ENCODE results near the gene MSS51.

Gene MSS51

DNA sequence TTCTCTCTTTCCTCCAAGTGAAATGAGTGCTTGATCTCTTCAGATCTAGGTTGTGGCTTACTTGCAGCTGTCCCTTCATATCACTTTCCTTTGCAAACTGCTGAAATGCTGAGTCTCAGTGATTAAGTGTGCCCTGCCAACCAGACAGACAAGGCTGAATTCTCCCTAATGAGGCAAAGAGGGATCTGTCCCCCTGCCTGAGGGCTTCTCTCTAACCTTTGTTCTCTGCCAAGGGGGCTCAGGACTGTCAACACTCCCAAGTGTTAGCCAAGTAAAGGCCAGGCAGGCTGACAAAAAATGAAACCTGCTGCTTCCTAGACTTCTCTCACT, at the start of gene MSS51:
MSS51 (minus strand) TSS at position 24 of the 330 bp plus-strand sequence. CDS start 5,277 bp downstream, outside the sequence.
- no peak for DNase-seq

DNA sequence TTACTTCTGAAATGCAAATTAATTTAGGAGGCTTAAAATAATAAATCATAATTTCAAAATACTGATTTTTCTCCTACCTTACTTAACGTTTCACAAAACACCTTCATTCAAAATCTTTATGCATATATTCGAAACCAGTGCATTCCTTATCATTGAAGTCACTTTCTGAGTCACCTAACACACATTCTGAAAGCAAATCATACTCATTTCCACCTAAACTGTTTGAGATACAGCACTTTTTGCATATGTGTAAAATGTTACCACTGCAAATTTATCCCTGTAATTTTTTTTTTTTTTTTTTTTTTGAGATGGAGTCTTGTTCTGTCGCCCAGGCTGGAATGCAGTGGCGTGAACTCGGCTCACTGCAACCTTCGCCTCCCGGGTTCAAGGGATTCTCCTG, 46.8 kb upstream of the MSS51 start:
- no peak for DNase-seq

DNA sequence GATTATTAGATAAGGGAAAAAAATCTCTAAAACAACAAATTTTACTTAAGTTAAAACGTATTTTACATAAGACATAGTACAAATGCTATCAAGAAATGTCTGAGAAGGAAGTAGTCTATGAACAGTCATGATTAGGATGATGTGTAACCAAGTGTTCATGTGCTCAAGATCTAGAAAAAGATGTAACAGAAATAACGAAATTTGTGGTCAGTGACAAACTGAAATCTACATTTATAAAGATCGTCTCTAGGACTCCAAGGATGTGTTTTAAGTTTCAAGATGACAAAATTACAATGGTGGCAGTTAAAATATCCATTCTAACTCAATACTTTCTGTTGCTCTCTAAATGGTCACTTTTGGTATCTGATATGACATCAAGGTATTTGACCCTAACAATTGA, 45.3 kb upstream of the MSS51 start:
- DNase-seq: no peak

DNA sequence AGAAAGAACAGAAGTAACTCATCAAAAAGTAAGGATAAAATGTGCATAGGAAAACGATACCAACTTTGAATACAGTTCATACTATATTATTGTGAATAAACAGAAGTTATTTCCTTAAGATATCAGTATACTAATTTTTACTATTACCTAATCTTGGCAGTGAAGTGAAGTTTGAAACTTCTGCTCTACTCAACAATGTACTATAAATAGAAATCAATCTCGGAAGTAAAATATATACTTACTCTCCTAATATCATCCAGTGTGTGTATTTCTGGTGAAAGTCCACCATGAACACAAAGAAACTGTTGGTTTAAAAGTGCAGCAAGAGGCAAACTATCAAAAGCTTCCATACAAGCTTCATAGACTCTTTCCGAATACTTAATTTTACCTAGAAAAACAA, 37.9 kb upstream of the MSS51 start:
- no peak for DNase-seq

DNA sequence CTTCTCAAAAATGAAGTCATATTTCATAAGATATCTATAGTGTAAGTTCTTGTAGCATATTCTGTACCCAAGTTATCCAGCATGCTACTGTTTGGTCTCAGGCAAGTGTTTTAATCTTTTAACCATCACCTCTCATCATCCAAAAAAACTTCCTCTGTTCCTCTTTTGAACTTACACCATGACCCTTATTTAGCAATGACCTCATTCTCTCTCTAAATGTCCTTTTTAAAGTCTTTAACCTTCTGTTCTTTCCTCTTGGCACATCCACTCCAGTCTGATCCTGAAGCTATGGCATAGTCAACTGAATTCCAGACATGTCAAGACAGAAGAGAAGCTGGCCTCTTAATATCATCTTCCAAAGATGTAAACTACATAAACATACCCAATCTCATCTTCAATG, 36.2 kb upstream of the MSS51 start:
- DNase-seq: no peak

DNA sequence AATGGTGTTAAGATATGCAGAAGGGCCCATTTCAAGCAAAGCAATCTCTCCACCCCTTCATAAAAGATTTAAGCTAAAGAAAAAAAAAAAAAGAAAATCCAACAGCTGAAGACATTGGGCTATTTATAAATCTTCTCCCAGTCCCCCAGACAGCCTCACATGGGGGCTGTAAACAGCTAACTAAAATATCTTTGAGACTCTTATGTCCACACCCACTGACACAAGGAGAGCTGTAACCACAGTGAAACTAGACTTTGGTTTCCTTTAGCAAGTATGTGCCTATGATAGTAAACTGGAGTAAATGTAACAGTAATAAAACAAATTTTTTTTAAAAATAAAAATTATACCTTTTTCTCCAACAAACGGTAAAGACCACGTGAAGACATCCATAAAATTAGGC, 33.8 kb upstream of the MSS51 start:
- no peak for DNase-seq

DNA sequence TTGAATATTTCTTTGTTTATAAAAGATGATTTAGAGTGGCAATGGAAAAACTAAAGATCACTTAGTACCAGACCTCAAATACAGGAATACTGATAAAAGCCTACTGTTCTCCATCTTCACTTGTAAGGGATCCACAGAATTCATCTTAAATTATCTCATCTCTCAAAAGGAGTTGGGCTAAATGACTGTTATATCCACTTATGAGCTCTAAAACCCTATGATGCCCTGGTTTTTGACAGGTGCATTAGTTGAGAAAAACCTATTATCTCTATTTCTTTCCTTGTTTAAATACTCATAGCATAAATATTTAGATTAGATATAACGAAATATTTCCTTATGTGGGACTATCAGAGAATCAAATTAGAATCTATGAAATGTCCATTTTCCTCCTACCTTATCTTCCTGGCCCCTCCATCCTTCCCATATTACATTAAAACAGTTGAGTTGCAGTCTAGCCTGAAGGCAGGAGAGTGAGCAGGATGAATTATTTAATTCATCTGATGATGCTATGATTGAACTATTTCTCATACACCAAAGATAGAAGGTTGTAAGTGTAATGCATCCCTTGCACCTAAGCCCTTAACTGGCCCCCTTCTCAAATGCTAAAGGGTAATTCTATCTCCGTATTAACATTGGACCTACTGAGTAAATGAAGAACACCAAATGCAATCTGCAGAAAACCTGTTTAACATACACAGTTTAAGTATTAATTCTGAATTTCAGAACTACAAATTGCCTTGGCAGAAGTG, 32.8 kb upstream of the MSS51 start:
- DNase-seq: no peak

DNA sequence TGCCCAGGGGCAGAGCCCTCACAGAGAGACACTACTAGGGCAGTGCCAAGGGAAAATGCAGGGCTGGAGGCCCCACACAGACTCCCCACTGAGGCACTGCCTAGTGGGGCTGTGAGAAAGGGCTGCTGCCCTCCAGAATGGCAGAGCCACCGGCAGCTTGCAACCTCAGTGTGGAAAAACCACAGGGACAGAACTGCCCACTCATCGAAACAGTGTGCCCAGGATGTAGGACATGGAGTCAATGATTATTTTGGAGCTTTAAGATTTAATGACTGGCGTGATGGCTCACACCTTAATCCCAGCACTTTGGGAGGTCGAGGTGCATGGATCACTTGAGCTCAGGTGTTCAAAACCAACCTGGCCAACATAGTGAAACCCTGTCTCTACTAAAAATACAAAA, 27.5 kb upstream of the MSS51 start:
- no peak for DNase-seq

DNA sequence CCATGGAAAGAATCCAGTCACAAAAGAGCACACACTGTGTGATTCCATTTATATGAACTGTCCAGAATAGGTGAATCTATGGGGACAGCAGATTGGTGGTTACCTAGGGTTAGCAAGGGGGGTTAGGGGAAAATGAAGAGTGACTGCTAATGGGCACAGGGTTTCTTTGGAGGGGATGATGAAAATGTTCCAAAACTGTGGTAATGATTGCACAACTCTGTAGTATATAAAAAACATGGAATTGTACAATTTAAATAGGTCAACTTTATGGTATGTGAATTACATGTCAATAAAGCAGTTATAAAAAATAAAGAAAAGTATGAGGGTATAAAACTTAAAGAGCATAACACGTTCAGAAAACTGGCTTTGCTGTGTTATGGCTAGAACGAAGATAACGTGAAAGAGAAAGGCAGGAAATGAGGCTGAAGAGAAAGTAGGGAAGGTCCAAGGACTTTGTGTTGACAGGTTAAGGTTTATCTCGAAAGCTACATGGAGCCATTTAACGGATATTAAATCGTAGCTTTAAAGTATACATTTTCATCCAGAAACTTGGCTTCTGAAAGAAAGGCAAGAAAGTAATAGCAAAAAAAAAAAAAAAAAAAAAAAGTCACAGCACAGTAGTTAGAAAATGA, 26.4 kb upstream of the MSS51 start:
- DNase-seq: no peak

DNA sequence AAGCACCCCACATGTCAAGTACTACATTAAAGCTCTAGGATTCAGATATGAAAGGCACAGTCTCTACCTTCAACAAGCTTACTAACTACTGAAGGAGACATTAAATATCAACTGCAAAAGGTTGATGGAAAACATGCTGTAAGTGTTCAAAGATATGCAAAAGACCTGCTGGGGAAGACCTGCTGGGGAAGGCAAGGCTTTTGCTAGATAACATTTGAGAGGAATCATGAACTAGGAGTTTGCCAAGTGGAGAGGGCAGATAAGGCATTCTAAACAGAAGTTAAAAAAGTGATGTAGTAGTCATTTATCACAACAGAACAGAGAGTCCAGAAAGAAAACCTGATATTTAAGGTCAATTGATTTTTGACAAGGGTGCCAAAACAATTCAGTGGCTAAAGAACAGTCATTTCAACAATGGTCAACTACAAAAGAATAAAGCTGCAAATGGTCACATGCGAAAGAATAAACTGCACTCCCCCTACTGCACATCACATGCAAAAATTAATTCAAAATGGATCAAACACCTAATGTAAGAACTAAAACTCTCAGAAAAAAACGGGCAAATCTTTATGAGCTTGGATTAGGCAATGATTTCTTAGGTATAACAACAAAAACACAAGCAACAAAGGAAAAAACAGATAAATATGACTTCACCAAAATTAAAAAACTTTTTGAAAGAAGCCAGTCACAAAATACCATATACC, 23.0 kb upstream of the MSS51 start:
- DNase-seq: no peak

DNA sequence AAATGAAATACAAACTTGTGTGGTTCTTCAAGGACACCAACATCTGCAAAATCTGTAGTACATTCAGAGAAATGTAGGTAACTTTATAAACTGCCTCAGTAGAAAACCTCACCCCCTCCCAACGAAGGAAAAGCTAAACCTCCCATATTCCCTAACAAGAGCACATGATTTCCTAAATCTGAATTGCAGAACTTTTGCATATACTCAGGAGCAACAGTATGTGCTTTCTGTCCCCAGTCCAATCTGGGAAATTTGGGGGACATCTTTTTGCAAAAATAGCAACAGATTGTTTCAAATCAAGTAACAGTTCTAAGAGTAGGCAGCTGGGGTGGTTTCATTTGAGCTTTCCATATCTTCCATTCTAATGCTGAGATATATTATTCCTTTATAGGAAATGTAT, 15.8 kb upstream of the MSS51 start:
- no peak for DNase-seq

DNA sequence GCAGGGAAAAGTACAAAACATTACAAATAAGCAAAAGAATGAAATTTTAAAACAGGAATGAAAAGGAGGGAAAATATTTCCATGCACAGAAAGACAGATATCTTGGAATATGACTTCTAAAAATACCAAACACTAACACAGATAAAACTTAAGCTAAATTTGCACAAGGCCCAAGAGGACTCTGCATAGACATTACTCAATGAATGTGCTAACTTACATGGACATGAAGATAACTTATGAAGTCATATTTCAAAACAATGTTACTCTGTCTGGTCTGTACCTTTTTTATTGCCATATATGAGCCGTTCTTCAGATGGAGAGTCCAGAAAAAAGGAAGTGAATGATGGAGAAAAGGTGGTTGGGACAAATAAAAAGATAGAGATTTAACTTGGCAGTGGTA, 15.0 kb upstream of the MSS51 start:
- no peak for DNase-seq

DNA sequence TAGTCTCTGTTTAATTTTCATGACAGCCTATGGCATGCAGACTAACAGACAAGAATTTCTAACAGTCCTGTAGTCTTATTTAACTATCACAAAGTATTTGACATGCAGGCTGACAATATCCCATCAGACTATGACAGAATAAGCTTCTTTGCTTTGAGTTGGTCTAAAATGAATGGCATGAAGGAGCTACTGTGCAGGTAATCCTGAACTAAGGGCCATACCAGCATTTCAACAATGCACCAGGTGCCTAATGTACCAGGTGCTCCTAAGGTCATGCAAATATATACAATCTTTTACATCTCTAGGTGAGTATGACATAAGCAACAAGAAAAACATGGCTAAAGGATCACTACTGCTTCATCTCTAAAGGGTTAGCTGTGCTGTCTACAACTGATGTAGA, 13.6 kb upstream of the MSS51 start:
- DNase-seq: no peak

DNA sequence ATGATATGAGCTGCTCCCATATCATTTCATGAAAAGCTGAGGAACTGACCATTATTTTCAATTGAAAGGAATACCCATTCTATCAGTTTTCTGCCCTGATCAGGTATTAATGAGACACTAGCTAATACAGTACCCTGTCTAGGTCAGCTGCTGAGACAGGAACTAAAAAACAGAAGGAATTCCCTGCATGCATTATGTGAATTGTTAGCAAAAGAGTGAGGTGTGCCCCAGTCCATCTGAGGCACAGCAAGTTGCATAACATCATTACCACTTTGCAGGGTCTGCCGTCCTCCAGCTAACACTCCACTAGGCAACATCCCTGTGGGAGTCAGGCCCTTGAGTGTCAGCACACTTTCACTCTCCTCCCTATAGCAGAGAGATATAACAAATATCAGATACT, 11.1 kb upstream of the MSS51 start:
- no peak for DNase-seq

DNA sequence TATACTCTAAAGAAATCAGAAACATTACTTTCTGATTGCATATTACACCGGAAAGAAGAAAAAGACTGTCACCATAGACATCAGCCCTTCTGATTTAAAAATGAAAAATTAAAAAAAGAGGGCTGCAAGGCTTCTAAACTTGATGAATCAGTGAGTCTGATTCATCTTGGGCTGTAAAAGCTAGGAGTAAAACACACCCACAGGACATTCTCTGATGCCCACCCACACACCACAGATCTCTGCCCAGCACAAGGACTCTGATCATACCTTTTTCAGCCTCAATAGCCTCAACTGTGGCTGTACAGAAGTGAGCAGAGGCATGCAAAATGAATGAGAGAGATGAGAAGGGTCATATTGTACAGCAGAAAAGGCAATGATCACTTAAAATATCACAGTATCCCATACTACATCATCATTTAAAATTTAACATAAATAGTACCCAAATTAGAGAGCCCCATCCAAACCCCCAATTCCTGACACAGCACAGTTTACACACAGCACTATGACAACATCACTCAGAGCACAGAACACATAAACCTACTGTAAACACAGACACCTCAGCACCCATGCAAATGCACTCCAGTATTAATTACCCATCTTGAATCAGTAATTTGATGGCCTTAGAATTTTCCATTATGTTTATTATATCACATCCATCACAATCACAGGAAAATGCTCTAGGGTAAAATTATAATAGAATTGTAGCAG, 6.4 kb upstream of the MSS51 start:
- DNase-seq: no peak

DNA sequence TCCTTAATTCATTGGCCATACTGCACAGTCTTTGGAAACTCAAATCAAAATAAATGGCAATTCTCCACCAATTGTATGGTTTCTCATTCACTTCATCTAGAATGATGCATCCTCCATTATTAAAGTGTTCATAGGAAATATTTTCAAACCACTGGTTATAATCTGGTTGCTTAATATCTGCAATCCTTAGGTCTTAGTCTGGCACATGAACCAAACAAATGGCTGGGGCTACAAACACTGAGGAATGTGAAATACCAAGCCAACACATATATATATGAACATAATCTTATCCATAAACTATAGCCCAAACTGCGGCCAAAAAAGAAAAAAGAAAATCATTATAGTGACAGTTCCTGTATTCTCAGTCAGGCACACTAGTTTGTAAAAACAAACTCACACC, 5.7 kb upstream of the MSS51 start:
- no peak for DNase-seq

DNA sequence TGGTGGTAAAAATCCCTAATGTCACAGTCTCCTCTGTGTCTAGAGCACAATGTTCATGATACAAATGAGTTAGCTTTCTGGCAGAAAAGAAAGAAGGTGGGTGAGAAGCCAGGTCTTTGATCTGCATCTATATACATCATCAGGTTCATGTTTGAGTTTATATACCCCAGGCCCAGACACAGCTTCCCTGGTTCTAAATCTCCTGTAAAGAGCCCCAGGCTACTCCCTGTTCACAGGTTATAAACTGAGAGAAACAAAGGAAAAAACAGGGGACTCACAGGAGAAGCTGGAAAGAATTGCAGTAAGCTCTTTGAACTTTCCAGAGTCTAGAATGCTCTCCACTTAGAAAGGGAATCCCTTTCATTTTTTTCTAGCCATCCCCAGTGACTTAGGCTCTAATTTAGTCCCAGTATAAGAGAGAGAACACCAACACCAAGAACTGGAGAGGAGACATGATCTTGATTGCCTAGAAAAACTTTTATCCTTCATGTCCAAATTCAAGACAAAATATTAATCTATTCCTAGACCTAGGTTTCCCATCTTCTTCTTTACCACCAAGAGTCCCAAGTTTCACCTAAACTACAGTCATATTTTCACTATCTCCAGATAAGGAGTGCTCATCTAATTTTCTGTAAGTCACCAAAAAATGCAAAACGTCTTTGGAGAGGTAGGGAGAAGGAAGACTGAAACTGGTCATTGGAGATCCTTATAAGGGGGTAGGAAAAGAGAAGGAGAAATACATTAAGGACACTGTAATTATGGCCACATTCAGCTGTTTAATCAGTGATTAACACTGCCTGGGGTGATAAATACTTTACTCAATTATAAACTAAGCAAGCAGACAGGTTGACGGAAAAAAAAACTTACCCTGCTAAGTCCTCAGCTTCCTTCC, 469 bp downstream of the MSS51 start:
- DNase-seq: no peak

DNA sequence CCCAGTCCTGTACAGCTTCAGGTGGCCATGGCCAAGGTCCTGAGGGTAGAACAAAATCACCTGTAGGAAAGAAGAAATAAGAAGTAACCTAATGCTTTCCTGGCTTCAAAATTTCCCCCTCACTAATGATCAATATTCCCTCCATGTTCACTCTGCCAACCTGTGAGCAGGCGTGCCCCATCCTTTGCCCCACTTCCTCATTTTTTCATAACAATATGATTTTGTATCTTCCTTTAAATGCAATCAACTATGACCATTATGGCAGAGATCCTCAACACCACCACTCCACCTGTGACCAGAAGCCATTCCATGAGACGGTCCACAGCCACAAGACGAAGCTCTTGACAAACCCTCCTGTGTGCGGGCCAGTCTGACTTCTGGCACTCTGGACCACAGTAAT, 7.0 kb downstream of the MSS51 start:
- DNase-seq: no peak

DNA sequence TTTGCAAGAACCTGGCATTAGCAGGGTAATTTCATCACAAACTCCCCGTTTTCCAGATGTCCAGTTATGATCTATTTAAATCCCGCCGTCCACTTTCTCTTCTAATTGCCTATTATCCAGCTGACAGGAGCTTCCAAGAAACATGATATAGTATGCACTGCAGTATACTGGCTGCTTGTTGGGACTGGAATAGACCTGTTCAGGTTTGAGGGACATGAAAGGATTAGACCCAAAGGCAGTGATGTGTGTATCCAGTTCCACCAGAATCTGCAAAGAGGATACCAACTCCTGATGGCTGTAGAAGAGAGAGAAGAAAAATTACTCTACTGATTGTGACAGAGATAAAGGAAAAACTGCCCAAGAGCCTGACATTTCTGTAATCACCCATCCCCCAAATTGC, 8.9 kb downstream of the MSS51 start:
- no peak for DNase-seq

DNA sequence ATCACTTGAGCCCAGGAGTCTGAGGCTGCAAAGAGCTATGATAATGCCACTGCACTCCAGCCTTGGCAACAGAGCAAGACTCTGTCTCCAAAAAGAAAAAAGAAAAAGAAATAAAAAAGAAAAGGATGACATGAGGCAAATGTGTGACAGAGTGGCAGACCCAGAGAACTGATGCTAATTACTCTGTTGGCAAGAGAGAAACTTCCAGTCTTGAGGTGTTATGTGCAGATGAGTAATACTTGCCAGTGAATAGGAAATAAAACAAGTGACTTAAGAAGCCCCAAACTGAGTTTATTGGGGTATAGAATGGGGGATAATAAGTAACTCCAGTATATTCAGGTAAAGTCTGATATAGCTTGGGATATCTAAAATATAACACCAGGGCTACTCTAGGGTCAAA, 10.1 kb downstream of the MSS51 start:
- no peak for DNase-seq

DNA sequence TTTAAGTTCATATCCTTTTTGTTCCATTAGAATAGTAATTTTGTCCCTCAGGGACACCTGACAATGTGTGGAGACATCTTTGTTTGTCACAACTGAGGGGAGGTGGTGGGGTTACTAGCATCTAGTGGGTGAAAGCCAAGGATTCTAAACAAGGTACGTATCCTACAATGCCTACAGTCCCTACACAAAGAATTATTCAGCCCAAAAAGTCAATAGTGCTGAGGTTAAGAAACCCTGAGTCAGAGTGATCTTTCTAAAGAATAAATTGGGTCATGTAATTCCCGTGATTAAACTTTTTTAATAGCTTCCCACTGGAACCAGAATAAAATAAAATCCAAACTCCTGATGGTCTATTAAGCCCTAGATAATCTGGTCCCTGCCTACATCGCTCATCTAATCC, 16.8 kb downstream of the MSS51 start:
- DNase-seq: no peak

DNA sequence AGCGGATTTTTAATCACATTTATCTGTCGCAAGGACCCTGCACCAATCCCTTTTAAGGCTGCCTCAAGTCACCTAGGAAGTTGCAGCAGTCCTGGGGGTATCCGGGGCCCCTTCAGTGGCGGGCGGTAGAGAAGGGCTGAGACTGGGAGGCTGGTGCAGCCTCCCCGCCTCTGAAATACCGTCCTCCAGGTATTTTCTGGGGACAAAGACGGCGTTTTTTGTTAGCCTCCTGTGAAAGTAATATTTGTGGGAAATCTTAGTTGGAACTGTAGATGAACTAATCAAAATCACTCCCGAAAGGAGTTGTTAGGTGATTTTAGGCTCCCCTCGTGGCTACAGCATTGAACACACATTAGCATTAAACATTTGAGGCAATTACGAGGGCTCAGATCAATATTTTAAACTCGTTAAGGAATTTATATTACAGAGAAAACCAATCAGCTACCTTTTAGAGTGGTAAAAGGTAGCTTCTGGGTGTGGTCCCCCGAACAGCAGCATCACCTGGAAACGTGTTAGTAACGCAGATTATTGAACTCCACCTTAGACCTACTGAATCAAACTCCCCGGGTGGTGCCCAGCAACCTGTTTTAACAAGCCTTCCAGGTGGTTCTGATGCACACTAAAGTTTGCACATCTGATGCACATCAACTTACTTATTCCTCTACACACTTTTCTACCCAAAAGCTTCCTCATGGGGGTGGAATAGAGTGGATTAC, 19.0 kb downstream of the MSS51 start:
- DNase-seq: no peak

Measured in CD4-positive, alpha-beta T cell treated with Interferon gamma for 1 hour (primary cell).